Anterior cingulate cortex (tissue), 58 donors: ENCODE measurements around the gene PTPN21.

Experiments
- DNase-seq, 58 donors: peaks; one replicate each; lab custom pipeline; 2025; lab: John Stamatoyannopoulos, UW

PTPN21 gene

GRCh38 chr14:88476825-88477224, 78.0 kb downstream of the PTPN21 start:
- DNase-seq: no peak

- DNase-seq: no peak
Observed at GRCh38 chr14:88476214-88476774, 78.5 kb downstream of the PTPN21 start.

GRCh38 chr14:88473791-88474190, 81.0 kb downstream of the PTPN21 start:
- DNase-seq: no peak

GRCh38 chr14:88470542-88471440, 84.0 kb downstream of the PTPN21 start:
- DNase-seq: peak in 6 of 58 donors; percentile 3 to 59 (median 20)

GRCh38 chr14:88468406-88468805, 86.4 kb downstream of the PTPN21 start:
- DNase-seq: no peak

GRCh38 chr14:88463318-88463717, 91.5 kb downstream of the PTPN21 start:
- no peak for DNase-seq

- DNase-seq: no peak
Observed at GRCh38 chr14:88454886-88455285, 99.9 kb downstream of the PTPN21 start.

GRCh38 chr14:88452231-88452630, 102.6 kb downstream of the PTPN21 start:
- DNase-seq: no peak

- DNase-seq: no peak
Observed at GRCh38 chr14:88439088-88439487, 115.7 kb downstream of the PTPN21 start.

- DNase-seq: no peak
Observed at GRCh38 chr14:88437658-88438057, 117.1 kb downstream of the PTPN21 start.

GRCh38 chr14:88430976-88431375, 123.8 kb downstream of the PTPN21 start:
- no peak for DNase-seq

- peak in 1 of 58 donors; percentile 17 for DNase-seq
Observed at GRCh38 chr14:88426271-88426670, 128.5 kb downstream of the PTPN21 start.

GRCh38 chr14:88424573-88424972, 130.2 kb downstream of the PTPN21 start:
- no peak for DNase-seq

GRCh38 chr14:88422919-88423650, 131.7 kb downstream of the PTPN21 start:
- DNase-seq: no peak

GRCh38 chr14:88422047-88422446, 132.8 kb downstream of the PTPN21 start:
- no peak for DNase-seq

- no peak for DNase-seq
Observed at GRCh38 chr14:88421286-88421685, 133.5 kb downstream of the PTPN21 start.

GRCh38 chr14:88420187-88420586, 134.6 kb downstream of the PTPN21 start:
- no peak for DNase-seq

GRCh38 chr14:88417594-88417993, 137.2 kb downstream of the PTPN21 start:
- no peak for DNase-seq
